HG03064 (cell line): ENCODE measurements around the gene TAGAP.
"Not testable (repeated sequence)": the region's sequence is repeated elsewhere in the genome, so short reads cannot be mapped to it uniquely, and the experiment has no call there.

Experiments used
- ATAC-seq: cut with Tn5 transposase; IDR thresholded peaks from one replicate; pipeline ENCODE4 v1.9.1; 2021; ENCODE audit warnings: low read depth; ENCODE audit not compliant: unreplicated experiment

TAGAP gene

GRCh38 chr6:159047891-159048685 lies 3.3 kb upstream of the TAGAP start:
- ATAC-seq = no peak

GRCh38 chr6:159045801-159046200 lies 1.0 kb upstream of the TAGAP start:
- ATAC-seq = no peak

GRCh38 chr6:159043947-159044346 lies 844 bp downstream of the TAGAP start:
- no peak for ATAC-seq

GRCh38 chr6:159043251-159043650 lies 1.5 kb downstream of the TAGAP start:
- ATAC-seq = no peak

- no peak for ATAC-seq
These were observed 2.0 kb downstream of the TAGAP start for GRCh38 chr6:159042826-159043181.

GRCh38 chr6:159042003-159042825 lies 2.6 kb downstream of the TAGAP start:
- no peak for ATAC-seq

- ATAC-seq = no peak
These were observed 3.6 kb downstream of the TAGAP start for GRCh38 chr6:159041181-159041580.

- no peak for ATAC-seq
These were observed 4.9 kb downstream of the TAGAP start for GRCh38 chr6:159039885-159040258.

GRCh38 chr6:159038914-159039884 lies 5.6 kb downstream of the TAGAP start:
- ATAC-seq = peak; percentile 73

- ATAC-seq = peak; percentile 2
These were observed 6.5 kb downstream of the TAGAP start for GRCh38 chr6:159038318-159038717.

- ATAC-seq = no peak
These were observed 7.0 kb downstream of the TAGAP start for GRCh38 chr6:159037756-159038290.

GRCh38 chr6:159036673-159037072 lies 8.1 kb downstream of the TAGAP start:
- ATAC-seq = no peak

- no peak for ATAC-seq
These were observed 8.9 kb downstream of the TAGAP start for GRCh38 chr6:159035891-159036290.

GRCh38 chr6:159033160-159034049 lies 11.4 kb downstream of the TAGAP start:
- ATAC-seq = no peak

GRCh38 chr6:159031846-159032245 lies 12.9 kb downstream of the TAGAP start:
- no peak for ATAC-seq

- no peak for ATAC-seq
These were observed 14.6 kb downstream of the TAGAP start for GRCh38 chr6:159030168-159030567.

- not testable (repeated sequence) for ATAC-seq
These were observed 19.6 kb downstream of the TAGAP start for GRCh38 chr6:159025224-159025623.

GRCh38 chr6:159023893-159024292 lies 20.9 kb downstream of the TAGAP start:
- no peak for ATAC-seq

- ATAC-seq = no peak
These were observed 24.8 kb downstream of the TAGAP start for GRCh38 chr6:159020011-159020410.
